ENCODE data around the gene SYNE2. TPM values are rescaled to one million over a fixed set of nuclear protein-coding genes. Genes with fewer than 3 reads are reported as not detected.

SYNE2 gene
- total RNA-seq, 4 donors from 2014 or later: 136 to 323 (median 215) TPM

DNA sequence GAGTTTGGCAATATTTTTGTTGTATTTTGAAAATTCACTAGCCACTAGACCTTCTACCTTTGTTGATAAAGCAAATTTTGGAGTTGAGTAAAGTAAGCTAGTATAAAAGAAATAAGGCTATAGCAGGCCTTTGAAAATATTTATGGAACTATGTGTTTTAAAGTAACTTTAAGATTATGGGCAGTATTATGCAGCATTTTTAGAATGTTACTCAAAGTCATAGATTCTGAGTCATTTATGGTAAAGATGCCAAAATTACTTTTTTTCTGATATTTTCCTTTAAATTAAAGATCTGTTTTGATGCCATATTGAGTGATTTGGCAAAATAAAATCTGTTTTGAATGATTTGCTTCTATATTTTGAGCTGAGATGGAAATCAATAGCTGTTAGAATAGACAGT, 57.2 kb downstream of the SYNE2 start:
- TF ChIP-seq, protein P1, sequence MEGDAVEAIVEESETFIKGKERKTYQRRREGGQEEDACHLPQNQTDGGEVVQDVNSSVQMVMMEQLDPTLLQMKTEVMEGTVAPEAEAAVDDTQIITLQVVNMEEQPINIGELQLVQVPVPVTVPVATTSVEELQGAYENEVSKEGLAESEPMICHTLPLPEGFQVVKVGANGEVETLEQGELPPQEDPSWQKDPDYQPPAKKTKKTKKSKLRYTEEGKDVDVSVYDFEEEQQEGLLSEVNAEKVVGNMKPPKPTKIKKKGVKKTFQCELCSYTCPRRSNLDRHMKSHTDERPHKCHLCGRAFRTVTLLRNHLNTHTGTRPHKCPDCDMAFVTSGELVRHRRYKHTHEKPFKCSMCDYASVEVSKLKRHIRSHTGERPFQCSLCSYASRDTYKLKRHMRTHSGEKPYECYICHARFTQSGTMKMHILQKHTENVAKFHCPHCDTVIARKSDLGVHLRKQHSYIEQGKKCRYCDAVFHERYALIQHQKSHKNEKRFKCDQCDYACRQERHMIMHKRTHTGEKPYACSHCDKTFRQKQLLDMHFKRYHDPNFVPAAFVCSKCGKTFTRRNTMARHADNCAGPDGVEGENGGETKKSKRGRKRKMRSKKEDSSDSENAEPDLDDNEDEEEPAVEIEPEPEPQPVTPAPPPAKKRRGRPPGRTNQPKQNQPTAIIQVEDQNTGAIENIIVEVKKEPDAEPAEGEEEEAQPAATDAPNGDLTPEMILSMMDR (IDR thresholded peaks at IDR 0.05; ENCODE audit: low read depth): no peak

GRCh38 chr14:63910583-63911363, 58.0 kb downstream of the SYNE2 start:
- TF ChIP-seq, protein P1 (IDR thresholded peaks at IDR 0.05; ENCODE audit: low read depth): no peak

- TF ChIP-seq, protein P1 (IDR thresholded peaks at IDR 0.05; ENCODE audit: low read depth): no peak
Measured at GRCh38 chr14:63911404-63911803, 58.6 kb downstream of the SYNE2 start.

GRCh38 chr14:63912286-63912685, 59.5 kb downstream of the SYNE2 start:
- TF ChIP-seq, protein P1 (IDR thresholded peaks at IDR 0.05; ENCODE audit: low read depth): no peak

- TF ChIP-seq, protein P1 (IDR thresholded peaks at IDR 0.05; ENCODE audit: low read depth): no peak
Measured at GRCh38 chr14:63918411-63918810, 65.6 kb downstream of the SYNE2 start.

DNA sequence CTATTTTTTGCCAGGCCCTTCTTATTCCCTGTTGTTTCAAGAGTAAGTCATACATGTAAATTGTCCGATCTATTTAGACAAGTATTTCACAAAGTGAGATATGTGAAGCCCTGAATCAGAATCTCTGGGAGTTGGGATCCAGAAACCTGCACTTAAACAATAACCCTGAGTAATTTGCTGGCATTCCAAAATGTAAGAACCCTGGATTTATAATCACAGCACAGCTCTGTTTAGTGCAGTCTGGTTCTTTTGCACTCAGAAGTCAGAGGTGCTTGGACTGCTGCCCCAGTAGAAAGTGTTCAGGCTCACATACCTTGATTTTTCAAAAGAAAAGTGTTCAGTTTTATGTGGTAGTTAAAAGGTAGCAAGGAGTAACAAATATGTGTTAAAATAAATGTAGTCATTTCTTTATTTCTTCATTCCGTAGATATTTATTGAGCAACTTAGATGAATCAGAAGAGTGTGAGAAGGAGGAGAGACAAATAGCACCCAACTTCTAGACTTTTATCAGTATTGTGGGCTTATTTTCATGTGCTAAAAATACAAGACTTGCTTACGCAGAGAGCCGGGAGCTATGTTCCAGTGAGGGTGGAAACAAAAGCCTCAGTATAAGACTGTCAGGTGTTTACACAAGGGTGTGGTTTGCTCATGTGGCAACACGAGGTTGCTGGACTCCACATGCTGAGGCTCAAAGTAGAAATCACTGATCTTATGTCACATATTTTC, 70.1 kb downstream of the SYNE2 start:
- TF ChIP-seq, protein P1 (IDR thresholded peaks at IDR 0.05; ENCODE audit: low read depth): no peak

DNA sequence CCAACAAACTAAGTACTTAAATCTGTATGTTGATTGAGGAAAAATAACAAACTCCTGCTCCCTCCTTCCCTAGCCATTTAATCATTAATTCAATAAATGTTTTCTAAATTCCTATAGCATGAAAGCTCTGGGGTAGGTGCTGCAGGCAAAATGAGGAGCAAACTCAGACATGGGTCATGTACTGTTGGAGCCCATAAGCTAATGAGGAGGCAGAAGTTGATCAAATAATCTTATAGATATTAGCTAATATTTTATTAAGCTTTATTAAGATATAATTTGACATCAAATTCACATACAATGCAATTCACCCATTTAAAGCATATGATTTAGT, 70.6 kb downstream of the SYNE2 start:
- TF ChIP-seq, protein P1 (IDR thresholded peaks at IDR 0.05; ENCODE audit: low read depth): no peak
